Dedifferentiated amniotic fluid mesenchymal stem cell (primary cell): ENCODE data around the gene PCDHA1.

Experiments
- DNase-seq: peaks from one replicate; pipeline ENCODE4 v3.0.0-alpha.2; 2016; ENCODE audit errors: extremely low spot score

Gene PCDHA1

GRCh38 chr5:140988608-140989007 lies 202.7 kb downstream of the PCDHA1 start:
- DNase-seq: no peak

DNA sequence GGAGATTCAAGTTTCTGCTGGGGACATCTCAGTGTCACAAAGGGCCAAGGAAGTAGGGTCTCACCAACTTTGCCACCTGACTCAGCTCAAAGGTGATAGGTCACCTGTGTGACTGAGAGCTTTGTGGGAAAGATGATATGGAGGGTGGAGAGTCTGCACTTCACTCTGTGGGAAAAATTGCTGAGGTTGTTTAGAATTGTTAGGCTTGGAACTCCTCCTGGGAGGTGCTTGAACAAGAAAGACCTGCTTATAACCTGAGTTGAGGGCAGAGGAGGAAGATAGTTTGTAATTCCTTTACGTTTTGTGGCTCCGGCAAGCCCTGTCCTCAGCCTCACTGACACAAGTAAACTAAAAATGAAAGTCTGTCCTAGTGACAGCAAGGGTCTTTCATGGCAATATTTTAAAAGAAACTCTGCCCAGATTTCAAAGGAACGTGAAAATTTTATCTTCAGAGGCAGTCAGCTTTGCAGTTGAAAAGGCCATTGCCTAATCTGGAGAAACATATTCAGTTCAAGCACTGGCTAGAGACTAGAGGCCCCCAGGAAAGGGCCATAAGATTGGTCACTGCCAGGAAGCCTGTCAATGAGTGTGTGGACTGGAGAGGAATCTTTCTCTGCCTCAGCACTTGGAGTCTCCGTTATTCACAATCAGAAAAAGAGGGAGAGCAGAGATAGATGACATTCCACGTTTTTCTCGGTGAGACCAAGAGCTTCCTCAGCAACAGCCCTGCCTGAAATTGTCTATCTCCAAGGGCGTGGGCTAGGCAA lies 203.5 kb downstream of the PCDHA1 start:
- no peak for DNase-seq

GRCh38 chr5:140992828-140993227 lies 206.9 kb downstream of the PCDHA1 start:
- no peak for DNase-seq

- no peak for DNase-seq
These were observed 210.1 kb downstream of the PCDHA1 start for GRCh38 chr5:140996060-140996459.

GRCh38 chr5:140998921-140999410 lies 213.0 kb downstream of the PCDHA1 start:
- no peak for DNase-seq

- no peak for DNase-seq
These were observed 215.5 kb downstream of the PCDHA1 start for GRCh38 chr5:141001446-141001843.

DNA sequence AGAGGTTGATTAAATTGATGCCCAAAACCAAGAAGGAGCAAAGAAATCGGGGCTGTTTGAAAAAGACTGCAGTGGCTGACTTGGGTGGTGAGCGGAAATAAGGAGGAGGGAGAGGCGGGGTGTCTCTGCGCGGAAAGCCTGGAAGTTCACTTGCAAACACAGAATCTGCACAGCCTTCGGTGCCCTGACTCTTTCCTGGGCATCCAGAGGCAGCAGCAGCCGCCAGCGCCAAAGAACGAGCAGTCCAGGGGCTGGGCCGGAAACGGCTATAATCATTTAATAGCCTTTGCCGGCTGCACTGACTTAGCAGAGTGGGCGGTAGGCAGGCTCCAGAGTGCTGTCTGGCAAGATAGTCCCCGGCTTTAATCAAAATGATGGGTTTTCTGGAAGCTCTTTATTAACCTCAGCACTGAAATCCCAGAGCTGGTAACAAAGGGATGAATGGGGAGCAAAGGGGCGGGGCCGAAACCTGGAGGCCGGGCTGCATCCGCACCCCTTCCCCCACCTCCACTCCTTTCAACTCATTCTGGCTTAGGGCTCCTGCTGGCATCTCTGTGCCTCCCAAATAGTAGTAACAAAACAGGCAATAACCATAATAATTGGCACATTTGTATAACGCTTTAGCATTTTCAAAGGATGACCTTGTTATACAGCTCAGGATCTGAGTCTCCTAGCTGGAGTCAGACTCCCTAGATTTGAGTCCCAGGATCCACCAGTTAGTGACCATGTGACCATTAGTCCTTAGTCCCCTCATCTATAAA lies 216.1 kb downstream of the PCDHA1 start:
- no peak for DNase-seq

GRCh38 chr5:141002605-141002965 lies 216.6 kb downstream of the PCDHA1 start:
- DNase-seq: no peak

DNA sequence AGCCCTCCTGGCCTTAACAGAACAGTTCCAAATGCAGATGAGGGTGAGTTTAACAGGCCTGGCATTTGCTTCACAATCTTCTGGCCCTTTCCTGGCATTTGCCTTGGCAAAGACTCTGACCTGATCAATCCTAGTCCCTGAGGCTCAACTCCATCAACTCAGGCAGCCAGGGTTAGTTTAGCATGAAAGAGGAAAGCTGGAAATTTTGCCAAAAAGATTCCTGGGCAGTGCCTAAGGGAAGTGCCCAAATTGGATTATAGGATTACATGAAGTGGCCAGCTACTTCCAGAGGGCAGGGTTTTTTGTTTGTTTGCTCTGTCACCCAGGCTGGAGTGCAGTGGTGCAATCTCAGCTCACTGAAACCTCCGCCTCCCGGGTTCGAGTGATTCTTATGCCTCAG lies 217.1 kb downstream of the PCDHA1 start:
- DNase-seq: no peak

DNA sequence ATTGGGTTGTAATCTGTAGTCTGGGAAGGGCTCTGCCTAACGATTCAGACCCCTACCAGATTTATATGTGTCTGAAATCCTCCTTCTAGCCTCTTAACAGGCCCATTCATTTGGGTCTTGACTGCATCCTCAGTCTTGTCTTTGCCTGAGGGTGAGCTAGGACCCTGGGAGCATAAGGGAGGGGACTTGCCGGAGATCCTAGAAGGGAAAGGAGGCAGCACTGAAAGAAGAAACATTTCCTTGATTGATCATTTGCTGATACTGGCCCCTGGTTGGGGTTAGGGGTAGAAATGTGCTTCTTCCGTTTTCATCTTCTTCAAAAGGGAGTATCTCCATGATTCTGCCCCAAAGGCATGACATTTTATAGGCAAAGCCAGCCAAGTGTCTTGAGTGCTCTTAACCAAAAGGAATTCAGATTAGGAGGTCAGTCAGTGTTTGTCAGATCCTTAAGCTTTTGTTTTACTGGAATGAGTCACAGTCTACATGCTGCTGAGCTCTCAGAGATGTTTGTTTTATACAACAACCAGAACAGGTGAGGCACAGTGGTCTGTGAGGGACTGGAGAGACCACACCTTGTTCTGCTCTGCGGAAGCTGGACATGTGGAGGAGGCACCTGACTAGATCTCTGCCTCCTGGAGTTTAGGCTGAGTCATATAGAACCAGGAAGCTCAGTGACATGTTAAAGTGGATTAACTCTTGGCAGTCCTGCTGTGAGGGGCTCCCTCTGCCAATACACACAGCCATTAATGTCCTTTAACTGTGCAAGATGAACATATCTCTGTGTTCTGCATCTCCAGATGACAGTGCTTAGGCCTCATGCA lies 218.1 kb downstream of the PCDHA1 start:
- DNase-seq: no peak

GRCh38 chr5:141007791-141008190 lies 221.9 kb downstream of the PCDHA1 start:
- no peak for DNase-seq

GRCh38 chr5:141010047-141010793 lies 224.3 kb downstream of the PCDHA1 start:
- DNase-seq: no peak

DNA sequence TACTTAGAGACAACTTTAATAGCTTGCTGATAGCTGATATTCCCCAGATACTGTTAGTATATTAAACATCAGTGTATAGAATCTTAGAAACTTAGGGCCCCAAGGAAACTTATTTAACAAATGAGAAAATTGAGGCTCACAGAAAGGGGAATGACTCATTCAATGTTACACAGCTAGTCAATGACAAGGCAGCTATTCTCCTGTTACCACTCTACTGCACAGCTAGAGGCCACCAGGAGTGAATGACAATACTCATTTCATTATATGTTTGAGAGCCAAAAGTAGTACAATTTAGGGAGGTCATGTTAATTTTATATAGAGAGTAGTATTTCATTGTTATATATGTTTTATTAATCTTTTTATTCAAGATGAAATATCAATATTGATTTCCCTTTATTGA lies 232.0 kb downstream of the PCDHA1 start:
- no peak for DNase-seq

DNA sequence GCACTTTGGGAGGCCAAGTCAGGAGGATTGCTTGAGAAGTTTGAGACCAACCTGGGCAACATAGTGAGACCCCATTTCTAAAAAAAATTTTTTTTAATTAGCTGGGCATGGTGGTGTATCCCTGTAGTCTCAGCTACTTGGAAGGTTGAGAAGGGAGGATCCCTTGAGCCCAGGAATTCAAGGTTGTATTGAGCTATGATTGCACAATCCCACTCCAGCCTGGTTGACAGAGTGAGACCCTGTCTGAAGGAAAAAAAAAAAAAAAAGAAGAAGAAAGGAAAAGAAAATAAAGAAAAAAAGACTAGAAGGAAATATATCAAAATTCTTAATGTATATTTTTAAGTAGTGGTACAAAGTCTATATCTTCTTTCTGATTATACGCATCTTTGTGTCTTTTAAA lies 236.4 kb downstream of the PCDHA1 start:
- DNase-seq: no peak

DNA sequence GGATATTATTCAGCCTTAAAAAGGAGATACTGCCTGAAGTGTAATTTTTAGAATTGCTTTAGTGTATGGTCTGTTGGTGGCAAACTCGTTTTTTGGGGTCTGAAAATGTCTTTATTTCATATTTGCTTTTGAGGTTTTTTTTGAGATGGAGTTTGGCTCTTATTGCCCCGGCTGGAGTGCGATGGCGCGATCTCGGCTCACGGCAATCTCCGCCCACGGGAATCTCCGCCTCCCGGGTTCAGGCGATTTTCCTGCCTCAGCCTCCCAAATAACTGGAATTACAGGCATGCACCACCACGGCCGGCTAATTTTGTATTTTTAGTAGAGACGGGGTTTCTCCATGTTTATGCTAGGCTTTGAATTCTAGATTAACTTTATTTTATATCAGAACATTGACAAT lies 245.1 kb downstream of the PCDHA1 start:
- no peak for DNase-seq

DNA sequence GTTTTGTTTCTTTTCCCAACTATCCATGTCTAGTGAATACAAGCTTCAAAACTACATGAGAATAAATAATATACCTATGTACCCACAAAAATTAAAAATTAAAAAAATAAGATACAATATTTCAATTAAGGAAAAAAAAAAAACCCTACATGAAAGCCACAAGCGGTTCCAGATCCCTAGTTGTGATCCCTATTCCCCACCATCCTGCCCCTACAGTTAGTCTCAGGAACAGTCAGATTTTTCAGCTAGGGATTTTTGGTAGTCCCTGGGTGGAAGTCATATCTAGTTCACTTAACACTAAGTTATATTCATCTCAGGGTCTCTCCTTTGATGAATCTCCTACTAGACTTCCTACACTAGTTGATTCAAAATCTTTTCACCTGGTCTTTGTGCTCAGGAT lies 246.7 kb downstream of the PCDHA1 start:
- DNase-seq: no peak

DNA sequence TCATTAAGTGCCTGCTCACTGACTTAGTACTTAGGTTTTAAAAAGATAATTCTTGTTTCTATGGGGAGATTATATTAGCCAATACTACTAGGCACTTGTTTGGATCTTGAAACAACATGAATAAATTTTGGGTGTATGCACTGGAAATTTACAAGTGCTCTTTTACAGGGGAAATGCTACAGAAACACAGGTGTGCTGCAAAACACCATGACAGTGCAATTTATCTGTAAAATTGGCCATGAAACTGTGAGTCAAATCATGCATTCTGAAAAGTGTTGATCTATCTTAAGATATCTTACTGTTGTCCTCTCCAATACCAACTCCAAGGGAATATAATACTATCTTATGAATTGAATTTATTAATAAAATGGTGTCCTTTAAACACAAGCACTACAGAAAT lies 253.1 kb downstream of the PCDHA1 start:
- no peak for DNase-seq

DNA sequence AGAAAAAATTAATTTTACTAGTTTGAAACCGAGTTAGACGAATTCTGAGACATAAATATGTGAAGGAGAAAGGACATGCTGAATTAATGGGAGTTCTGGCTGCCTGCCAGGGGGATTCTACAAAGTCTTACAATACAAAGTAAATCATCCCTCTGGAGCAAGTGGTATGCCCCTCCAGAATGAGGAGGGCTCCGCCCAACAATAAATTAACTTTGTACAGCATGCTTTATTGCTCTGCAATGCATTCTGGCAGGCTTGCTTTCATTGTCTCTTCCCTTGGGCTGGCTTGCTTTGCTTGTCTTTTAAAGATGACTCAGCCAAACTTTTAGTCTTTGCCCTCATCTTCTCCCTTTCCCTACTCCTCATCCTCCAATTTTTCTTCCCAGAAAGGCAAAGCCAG lies 253.6 kb downstream of the PCDHA1 start:
- DNase-seq: no peak

DNA sequence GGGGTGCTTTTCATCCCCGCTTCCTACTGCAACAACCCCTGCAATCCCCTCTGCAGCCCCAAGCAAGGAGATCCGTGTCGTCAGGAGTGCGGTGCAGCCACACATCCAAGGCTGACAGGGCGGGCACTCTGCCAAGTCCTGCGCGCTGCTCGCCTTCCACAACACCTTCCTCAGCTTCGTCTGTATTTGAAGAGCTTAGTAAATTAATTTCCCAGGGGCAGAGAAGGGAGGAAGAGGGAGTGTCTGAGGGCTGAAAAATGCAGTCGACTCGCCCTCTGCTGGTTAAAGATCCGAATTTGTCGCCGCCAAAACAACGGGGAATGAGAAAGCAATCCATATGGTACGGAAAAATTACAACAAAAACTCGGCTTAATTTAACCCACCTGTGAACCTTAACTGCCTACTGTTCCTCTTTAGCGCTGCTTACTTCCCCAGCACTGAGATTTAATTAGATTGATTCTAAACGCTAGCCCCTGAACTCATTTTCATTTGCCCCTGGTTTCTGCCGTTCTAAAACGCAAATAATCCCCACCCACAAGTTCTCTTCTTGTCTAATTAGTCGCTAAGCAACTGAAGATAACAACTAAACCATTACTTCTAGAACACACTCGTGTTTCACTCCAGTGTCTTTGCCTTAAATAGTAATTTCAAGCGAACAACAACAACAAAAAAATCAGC lies 254.3 kb downstream of the PCDHA1 start:
- DNase-seq: no peak

GRCh38 chr5:141040771-141041426 lies 255.0 kb downstream of the PCDHA1 start:
- peak; percentile 36 for DNase-seq

DNA sequence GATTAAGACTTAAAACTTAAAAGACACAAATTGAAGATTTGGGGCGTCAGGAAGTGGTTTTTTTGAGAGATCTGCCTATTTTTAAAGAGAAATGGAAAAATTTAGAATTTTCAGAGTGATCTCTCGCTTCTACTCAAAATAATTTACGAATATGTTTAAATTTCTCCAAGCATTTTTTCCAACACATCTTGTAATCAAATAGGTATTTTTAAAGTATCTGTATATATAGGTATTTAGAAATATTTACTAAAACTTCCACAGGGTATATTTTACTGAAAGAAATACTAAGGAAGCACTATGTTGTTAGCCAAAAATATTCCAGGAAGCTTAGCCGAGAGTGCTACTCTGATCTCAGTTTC lies 255.5 kb downstream of the PCDHA1 start:
- DNase-seq: no peak
